OCI-LY7 (cell line): ENCODE measurements around the gene TXNL1.

ENCODE experiments used
- CTCF ChIP-seq: fragments of 200-600 bp; sonication (generic); conservative IDR thresholded peaks from 2 replicates; pipeline ENCODE4 v1.5.1; 2014; ENCODE audit warnings: mild to moderate bottlenecking, antibody characterized with exemption, low read length, moderate library complexity, mixed read lengths
- EZH2phosphoT487 ChIP-seq: fragments of 200-600 bp; sonication (generic); IDR thresholded peaks from 2 replicates; pipeline ENCODE4 v1.6.1; 2018; ENCODE audit warnings: low read depth, borderline replicate concordance, mild to moderate bottlenecking, mixed run types, antibody characterized with exemption, low read length, moderate library complexity, mixed read lengths

GRCh38 chr18:56632070-56633022 is 6.0 kb downstream of the TXNL1 start:
- TF ChIP-seq CTCF (no peak), EZH2phosphoT487 (no peak)
